Activated CD8-positive, alpha-beta memory T cell treated with anti-CD3 and anti-CD28 coated beads for 1 hour (primary cell): ENCODE results near the gene NUP62CL.
"Not testable (repeated sequence)": the region's sequence is repeated elsewhere in the genome, so short reads cannot be mapped to it uniquely, and the experiment has no call there.

Source experiments
- DNase-seq, 2 donors: peaks; one replicate each; pipeline ENCODE4 v3.0.0-alpha.2; 2020; ENCODE audit warnings: low read depth in 1 of 2; ENCODE audit errors: extremely low read depth in 1 of 2

Gene NUP62CL, protein sequence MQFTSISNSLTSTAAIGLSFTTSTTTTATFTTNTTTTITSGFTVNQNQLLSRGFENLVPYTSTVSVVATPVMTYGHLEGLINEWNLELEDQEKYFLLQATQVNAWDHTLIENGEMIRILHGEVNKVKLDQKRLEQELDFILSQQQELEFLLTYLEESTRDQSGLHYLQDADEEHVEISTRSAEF

DNA sequence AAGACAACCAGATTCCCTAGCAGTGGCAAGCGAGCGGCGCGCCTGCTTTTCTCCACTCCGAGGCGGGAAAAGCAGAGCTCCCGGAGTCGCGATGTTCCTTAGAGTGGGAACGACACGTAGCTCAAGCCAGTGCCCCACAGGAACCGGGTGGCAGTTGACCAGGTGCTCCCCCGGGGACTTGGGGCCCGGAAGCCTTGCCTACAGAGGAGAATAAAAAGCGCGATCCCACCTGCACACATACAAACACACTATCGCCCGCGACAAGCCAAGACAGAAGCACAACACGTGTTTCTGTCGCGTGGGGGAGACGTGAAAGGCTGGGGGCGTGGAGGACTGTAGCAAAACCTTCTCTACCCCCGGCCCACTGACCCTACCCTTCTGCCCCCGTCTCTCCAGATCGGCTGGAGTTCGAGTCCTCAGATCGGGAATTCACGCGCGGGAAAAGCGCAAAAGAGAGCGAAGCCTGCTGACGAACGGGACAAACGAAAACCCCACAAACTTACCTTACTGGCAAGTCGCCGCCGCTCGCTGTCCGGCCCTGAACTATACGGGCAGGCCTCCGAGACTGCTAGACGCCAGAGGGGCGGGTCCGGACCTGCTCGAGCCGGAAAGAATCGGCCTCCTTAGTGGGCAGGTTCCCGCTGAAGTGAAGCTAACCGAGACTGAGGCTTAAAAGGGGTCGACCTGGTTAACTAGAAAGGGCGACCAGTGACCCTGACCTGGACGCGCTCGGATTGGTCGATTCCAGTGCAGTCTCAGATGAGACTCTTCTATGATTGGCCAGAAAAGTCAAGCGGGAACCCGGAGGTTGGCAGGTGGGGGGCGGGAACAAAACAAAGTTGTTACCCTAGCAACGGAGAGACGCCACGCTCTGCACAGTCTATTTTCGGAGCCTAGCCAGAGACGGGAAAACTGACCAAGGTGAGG, at the start of gene NUP62CL, which contains the start of gene DNAAF6:
Gene NUP62CL, minus strand, starts transcription at position 664 of the 927 bp plus-strand sequence. CDS start 31,287 bp downstream, outside the sequence.
Gene DNAAF6, plus strand, starts transcription at position 842 of the 927 bp plus-strand sequence. CDS start 6,265 bp downstream, outside the sequence.
- DNase-seq = peak; percentile 18 to 30

DNA sequence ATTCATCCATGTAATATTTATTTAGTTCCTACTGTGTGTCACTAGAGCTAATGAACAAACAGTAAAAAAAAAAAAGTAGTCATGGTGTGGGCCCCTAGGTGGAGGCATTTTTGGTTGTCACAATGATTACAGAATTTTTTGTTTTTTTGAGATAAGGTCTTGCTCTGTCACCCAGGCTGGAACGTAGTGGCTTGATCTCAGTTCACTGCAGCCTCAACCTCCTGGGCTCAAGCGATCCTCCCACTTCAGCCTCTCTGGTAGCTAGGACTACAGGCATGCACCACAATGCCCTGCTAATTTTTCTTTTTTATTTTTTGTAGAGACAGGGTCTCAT, 22.2 kb upstream of the NUP62CL start:
- no peak for DNase-seq

DNA sequence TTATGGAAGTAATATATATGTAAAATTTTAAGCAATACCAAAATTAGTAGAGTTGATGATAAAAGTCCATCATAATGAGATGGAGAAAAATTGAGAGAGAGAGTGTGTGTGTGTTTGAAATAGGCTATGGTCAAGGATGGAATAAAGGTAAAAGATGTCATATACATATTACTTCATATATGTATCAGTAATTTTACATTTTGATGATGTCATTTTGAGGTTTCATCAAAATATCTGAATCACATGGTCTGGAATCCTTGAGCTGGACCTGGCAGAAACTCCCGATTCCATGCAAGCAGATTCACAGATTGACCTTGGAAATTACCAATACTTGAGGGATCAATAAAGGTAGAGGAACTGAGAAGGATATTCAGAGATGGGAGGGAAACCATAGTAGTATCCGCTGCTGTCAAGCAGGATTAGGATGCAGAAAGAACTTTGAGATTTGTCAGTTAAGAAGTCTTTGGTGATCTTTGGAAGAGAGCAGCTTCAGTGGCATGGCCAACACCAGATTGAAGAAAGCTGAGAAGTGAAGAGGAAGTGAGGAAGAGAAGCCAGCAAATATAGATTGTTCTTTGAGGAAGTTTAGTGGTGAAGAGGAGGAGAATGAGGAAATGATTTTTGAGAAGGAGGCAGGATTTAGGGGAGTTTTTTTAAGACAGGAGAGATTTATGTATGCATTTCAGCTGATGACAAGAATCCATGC, 21.7 kb upstream of the NUP62CL start:
- DNase-seq = no peak

DNA sequence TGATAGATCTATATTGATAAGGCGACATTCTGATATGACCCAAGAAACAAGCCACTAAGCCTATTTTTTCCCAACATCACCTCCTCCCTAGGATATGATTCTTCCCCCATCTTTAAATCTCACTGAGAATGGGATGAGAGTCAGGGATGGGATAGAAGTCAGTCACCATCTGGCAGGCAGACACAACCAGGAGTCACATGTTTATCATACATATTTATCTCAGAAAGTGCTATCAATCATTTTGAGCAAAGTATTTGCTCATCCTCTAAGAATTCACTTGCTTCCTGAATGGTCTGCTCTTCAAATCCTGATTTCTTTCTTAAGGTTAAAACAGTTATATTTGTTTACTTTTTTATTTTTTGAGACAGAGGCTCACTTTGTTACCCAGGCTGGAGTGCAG, 20.5 kb upstream of the NUP62CL start:
- DNase-seq = no peak

DNA sequence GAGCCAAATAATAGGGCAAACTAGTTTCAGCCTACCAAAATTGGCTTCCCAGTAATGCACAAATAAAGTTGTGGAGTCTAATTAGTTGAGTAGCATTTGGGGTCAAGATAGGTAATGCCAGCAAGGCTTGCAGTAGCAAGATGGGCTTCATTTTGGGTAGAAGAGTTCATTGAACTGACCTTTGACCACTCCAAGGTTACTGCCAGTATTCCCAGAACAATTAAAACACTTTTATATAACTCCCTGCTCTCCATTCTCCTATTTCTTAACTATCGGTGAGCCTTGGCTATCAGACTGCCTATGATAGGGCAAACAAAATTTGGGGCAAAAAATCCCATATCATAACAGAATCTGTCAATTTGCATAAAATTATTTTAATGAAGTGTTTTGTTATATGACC, 7.2 kb upstream of the NUP62CL start:
- DNase-seq = no peak

DNA sequence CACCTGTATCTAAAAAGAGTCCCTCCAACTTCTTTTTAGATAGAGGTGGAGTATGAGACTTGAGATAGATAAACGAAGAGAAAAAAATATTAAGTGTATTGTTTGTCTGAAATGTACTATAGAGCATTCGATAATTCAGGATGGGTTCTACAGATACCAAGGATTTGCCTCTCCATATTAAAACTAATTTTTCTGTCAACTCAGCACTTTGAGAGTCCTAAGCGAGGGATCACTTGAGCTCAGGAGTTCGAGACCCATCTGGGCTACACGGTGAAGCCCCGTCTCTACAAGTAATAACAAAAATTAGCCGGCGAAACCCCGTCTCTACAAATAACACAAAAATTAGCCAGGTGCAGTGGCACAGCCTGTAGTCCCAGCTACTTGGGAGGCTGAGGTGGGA, 1.7 kb upstream of the NUP62CL start:
- DNase-seq = no peak

DNA sequence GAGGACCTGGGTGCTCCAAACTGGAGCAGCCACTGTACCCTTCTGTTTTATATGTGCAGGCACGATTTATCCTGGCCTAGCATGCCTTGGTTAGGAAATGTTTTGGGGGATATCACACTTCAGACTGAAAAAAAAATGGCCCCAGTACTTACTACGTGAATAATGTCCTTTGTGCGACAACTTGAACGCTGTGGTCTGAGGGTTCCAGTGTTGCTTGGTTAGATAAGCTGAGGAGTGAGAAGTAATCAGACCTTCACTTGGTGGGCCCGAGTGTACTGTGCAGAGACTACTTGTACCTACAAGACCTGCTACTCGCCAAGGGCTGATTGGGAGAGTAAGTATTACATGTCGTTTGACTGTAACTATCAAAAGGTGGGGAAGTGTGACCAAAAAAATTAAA, 856 bp upstream of the NUP62CL start:
- no peak for DNase-seq

DNA sequence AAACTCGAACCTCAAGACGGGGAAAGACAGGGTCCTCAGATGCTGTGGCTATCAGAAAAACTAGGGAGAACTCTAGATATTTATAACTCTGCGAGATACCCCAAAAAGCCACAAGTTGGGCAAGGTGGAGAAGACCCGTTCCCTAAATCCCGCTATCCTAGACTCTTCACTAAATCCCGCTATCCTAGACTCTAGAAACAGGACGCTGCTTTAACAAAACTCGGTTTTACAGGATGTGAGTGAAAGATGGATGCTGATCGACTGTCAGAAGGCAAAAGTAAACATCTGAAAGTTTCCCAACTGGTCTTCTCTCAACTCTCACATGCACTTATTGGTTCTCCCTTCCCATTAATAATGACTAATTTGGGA, 448 bp upstream of the NUP62CL start:
- DNase-seq = no peak

DNA sequence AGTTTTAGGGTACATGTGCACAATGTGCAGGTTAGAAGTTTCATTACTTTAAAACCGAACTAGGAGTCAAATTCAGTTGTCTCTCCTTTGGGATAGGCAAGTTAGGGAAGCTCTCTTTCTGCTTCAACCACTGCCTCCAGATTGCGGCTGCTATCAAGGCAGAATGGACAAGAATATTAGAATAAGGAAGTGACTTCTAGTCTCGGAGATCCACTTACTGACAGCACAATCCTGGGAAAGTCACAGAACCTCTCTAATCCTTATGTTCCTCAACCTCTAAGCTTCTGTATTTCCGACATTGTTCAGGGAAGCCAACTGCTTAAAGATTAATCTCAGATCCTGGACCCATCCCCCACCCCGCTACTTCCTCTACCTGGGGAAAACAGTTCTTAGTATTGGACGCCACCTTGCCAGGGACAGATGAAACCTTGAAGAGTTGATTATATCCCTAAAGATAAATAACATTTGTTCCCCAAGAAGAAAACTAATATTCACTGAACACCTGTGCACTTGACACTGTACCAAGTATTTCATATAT, 2.1 kb downstream of the NUP62CL start:
- DNase-seq = no peak

DNA sequence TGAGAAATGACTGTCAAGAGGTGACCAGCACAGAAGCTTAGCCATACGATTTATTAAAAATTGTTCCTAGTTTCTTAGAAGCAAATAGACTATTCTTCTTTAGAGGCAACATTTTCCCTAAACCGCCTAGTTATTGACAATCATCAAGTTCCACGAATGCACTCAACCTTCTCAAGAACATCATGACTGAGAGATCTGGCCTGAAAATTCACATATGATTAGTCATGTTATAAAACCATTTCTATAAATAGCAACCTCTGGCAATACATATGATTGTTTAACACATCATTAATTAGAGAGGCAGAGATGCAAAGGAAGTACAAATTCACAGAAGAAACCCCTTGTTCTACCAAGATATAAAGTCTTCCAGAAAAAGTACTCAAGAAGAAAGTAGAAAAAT, 6.7 kb downstream of the NUP62CL start:
- DNase-seq = no peak

DNA sequence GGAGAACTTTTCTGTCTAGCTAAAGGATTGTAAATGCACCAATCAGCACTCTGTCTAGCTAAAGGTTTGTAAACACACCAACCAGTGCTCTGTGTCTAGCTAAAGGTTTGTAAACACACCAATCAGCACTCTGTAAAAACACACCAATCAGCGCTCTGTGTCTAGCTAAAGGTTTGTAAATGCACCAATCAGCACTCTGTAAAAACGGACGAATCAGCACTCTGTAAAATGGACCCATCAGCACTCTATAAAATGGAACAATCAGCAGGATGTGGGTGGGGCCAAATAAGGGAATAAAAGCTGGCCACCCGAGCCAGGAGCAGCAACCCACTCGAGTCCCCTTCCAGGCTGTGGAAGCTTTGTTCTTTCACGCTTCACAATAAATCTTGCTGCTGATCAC, 8.2 kb downstream of the NUP62CL start:
- DNase-seq = not testable (repeated sequence)

DNA sequence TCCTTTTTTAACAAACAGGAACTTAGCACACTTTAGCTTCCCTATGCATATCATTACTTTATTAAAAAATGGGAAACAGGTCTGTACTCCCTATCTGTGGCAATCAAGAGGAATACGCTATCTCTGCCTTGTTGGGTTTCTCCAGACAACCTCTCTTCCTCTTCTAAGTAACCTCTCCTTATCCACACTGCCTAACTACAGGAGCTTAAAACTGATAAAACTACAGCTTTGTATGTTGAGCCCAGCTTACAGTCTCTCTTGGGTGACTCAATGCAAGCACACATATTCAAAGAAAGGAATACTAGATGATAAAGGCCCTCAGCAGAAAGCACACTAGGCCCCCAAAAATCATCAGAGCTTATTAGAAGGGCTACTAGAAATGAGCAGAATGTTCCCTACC, 8.9 kb downstream of the NUP62CL start:
- DNase-seq = no peak

DNA sequence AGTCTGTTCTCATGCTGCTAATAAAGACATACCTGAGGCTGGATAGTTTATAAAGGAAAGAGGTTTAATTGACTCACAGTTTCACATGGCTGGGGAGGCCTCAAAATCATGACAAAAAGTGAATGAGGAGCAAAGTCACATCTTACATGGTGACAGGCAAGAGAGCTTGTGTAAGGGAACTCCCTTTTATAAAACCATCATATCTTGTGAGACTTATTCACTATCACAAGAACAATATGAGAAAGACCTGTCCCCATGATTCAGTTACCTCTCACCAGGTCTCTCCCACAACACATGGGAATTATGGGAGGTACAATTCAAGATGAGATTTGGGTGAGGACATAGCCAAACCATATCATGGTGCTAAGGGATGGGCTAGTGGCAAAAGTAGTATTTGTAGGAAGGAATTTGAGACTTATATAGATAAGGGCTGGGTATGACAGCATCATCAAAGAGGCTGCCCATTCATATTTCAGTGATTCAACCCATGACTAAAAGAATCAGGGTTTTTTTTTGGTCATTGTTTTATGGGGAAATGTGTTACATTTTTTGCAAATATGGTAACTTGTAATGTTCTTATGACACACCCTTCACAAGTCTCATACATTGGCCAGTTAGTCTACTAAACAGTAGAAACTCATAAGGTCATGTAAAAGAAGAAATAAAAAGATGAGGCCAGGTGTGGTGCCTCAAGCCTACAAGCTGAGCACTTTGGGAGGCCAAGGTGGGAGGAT, 34.7 kb downstream of the NUP62CL start:
- no peak for DNase-seq

DNA sequence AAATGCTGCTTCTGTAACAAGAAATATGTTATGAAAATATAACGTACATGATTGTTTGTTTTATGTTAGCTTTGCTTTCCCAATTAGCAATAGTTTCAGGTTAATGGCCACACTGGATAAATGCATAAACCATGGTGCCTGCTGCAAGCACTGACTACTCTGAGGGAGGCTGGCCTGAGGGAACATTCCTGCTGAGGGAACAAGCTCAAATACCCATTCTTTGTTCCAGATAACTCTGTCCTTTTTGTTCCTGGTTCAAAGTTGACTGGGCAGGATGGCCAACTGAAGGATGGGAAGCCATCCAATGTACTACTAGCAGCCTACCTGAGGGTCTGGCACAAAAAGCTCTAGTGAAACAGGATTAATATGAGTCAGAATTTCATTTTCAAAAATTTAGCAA, 37.5 kb downstream of the NUP62CL start:
- no peak for DNase-seq

DNA sequence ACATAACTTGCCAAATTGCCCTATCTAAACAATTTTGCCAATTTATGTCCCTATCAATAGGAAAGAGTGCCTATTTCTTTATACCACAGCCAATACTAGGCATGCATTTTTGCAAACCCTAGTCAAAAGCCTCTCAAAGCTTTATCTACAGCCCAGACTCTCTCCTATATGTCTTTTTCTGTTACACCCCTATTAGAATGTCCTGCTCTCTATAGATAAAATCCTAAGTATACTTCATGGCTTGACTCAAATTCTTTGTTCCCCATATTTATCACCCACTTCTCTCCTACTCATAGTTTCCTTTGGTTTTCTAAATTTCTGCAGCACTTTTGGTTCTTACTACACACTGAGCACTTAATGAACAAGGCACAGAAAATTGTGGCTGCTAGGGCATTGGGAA, 38.0 kb downstream of the NUP62CL start:
- DNase-seq = no peak

DNA sequence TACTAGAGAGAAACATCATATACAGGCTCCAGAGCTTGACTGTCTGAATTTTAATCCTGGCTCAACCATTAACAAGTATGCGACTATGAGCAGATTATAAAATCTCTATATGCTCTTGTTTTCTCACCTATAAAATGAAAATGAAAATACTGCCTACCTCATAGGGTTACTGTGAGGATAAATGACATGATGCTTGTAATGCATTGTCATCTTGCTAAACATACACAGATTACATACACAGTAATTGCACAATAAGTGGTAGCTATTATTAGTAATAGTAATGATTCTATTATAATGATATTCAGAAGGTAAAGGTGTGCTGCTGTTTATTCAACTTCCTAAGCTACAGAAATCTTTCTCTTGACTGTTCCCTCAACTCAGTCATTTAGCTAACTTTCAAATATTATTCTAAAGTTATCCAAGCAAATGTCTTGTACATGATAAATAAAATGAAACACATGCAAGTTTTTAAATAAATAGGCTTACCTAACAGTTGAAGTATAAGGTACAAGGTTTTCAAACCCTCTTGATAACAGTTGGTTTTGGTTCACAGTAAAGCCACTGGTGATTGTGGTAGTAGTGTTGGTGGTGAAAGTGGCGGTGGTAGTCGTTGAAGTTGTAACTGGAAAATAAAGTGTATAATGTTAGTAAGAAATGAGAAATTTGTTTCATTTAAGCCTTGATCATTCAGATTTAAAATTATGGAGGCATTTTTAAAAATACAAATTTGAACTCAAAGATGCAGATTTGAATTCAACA, 38.9 kb downstream of the NUP62CL start:
- no peak for DNase-seq

DNA sequence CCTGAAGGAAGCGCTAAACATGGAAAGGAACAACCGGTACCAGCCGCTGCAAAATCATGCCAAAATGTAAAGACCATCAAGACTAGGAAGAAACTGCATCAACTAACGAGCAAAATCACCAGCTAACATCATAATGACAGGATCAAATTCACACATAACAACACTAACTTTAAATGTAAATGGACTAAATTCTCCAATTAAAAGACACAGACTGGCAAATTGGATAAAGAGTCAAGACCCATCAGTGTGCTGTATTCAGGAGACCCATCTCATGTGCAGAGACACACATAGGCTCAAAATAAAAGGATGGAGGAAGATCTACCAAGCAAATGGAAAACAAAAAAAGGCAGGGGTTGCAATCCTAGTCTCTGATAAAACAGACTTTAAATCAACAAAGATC, 48.6 kb downstream of the NUP62CL start:
- DNase-seq = not testable (repeated sequence)

DNA sequence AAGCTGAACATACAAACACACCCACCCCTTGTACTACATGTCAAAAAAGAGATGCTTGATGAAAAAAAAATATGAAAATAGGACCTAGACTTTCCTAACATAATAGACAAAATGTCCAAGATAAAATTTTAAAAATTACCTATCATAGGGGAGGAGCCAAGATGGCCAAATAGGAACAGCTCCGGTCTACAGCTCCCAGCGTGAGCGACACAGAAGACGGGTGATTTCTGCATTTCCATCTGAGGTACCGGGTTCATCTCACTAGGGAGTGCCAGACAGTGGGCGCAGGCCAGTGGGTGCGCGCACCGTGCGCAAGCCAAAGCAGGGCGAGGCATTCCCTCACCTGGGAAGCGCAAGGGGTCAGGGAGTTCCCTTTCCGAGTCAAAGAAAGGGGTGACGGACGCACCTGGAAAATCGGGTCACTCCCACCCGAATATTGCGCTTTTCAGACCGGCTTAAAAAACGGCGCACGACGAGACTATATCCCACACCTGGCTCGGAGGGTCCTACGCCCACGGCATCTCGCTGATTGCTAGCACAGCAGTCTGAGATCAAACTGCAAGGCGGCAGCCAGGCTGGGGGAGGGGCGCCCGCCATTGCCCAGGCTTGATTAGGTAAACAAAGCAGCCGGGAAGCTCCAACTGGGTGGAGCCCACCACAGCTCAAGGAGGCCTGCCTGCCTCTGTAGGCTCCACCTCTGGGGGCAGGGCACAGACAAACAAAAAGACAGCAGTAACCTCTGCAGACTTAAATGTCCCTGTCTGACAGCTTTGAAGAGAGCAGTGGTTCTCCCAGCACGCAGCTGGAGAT, 50.4 kb downstream of the NUP62CL start:
- not testable (repeated sequence) for DNase-seq
